HepG2 (cell line): ENCODE data around the gene DUXA. TPM values are rescaled to one million over a fixed set of nuclear protein-coding genes. Genes with fewer than 3 reads are reported as not detected.
A peak's percentile ranks its signal among the peaks of the same experiment; 100 is the strongest.

Source experiments
- BCLAF1 ChIP-seq: fragments of 450-650 bp; IDR thresholded peaks from 2 replicates; pipeline ENCODE4 v1.6.1; 2017; ENCODE audit warnings: mild to moderate bottlenecking
- DBP ChIP-seq: sonication (generic); formaldehyde crosslinking; IDR thresholded peaks from 2 replicates; pipeline ENCODE4 v1.4.0; 2020; ENCODE audit warnings: missing genetic modification reagents; ENCODE audit errors: not compliant biosample characterization
- HINFP ChIP-seq: sonication (generic); formaldehyde crosslinking; IDR thresholded peaks from 2 replicates; pipeline ENCODE4 v1.4.0; 2020; ENCODE audit warnings: low read depth, mild to moderate bottlenecking, missing genetic modification reagents
- NFIC ChIP-seq: IDR thresholded peaks from 2 replicates; pipeline ENCODE4 v1.6.1; 2012; ENCODE audit warnings: mild to moderate bottlenecking, low read length, inconsistent platforms
- PBX2 ChIP-seq: IDR thresholded peaks from 2 replicates; pipeline ENCODE4 v1.6.1; 2016; ENCODE audit warnings: control low read depth
- PPARG ChIP-seq: conservative IDR thresholded peaks from 2 replicates; pipeline ENCODE4 v1.6.1; 2016; ENCODE audit warnings: missing biosample characterization, missing genetic modification reagents
- ZBTB46 ChIP-seq: sonication (generic); formaldehyde crosslinking; IDR thresholded peaks from 2 replicates; pipeline ENCODE4 v1.4.0; 2020; ENCODE audit warnings: mild to moderate bottlenecking, missing genetic modification reagents, borderline replicate concordance
- ZFAT ChIP-seq: sonication (generic); formaldehyde crosslinking; conservative IDR thresholded peaks from 2 replicates; pipeline ENCODE4 v1.8.1; 2023; ENCODE audit warnings: missing genetic modification reagents, inconsistent platforms
- ZNF567 ChIP-seq: sonication (generic); formaldehyde crosslinking; IDR thresholded peaks from 2 replicates; pipeline ENCODE4 v1.8.1; 2023; ENCODE audit warnings: mild to moderate bottlenecking, missing genetic modification reagents, borderline replicate concordance
- ZNF574 ChIP-seq: sonication (generic); formaldehyde crosslinking; IDR thresholded peaks from 2 replicates; pipeline ENCODE4 v1.4.0; 2020; ENCODE audit warnings: missing genetic modification reagents
- ZNF75D ChIP-seq: sonication (generic); formaldehyde crosslinking; IDR thresholded peaks from 2 replicates; pipeline ENCODE4 v1.8.1; 2023; ENCODE audit warnings: missing genetic modification reagents, mild to moderate bottlenecking, borderline replicate concordance
- ZNF766 ChIP-seq: sonication (generic); formaldehyde crosslinking; IDR thresholded peaks from 2 replicates; pipeline ENCODE4 v1.5.0; 2020; ENCODE audit warnings: missing genetic modification reagents, borderline replicate concordance
- ZNF83 ChIP-seq: sonication (generic); formaldehyde crosslinking; IDR thresholded peaks from 2 replicates; pipeline ENCODE4 v1.4.0; 2020; ENCODE audit warnings: missing genetic modification reagents, mild to moderate bottlenecking, borderline replicate concordance
- polyA plus RNA-seq, 8 experiments: library from polyadenylated mRNA; depleted of rRNA in 3 of 8; stranded (reverse) in 7 of 8; unstranded in 1 of 8; fragments of >200 nt; fragmentation: Illumina TruSeq in 4 of 8; extraction: Trizol in 4 of 8; gene quantifications; 2 replicates each; pipeline versions ENCODE4 v1.2.1 to v1.2.3, GENCODE V29; 2011 to 2016; ENCODE audit warnings: low read depth in 4 of 8, missing spikeins in 1 of 8, mixed read lengths in 1 of 8; ENCODE audit not compliant: insufficient read depth in 1 of 8
- total RNA-seq, 5 experiments: library from RNA; depleted of rRNA; stranded (reverse); fragments of >200 nt; fragmentation: Illumina TruSeq; extraction: Trizol; gene quantifications; 2 replicates each; pipeline ENCODE4 v1.2.3, GENCODE V29; 2016; ENCODE audit warnings: low read depth in 1 of 5

DUXA gene
- total and polyA plus RNA-seq, 2 of the 13 experiments (the other 11 are each of a cell fraction or from before 2014, with no cell fraction given) = not detected

- peak; percentile 68 for TF ChIP-seq DBP (CRISPR knock-in tag)
- TF ChIP-seq HINFP (CRISPR knock-in tag) = no peak
- TF ChIP-seq ZNF567 (CRISPR knock-in tag) = no peak
- 0 out of 2 replicates have a peak, but pooled peaks have one; percentile 61 for TF ChIP-seq ZNF766 (CRISPR knock-in tag)
- TF ChIP-seq ZFAT (CRISPR knock-in tag) = no peak
- TF ChIP-seq PPARG (CRISPR knock-in tag) = no peak
- no peak for TF ChIP-seq ZNF75D
- TF ChIP-seq NFIC = no peak
- TF ChIP-seq ZNF574 (CRISPR knock-in tag) = peak; percentile 68
- TF ChIP-seq ZBTB46 (CRISPR knock-in tag) = no peak
- peak; percentile 53; the same call in 1 of the 2 replicates for TF ChIP-seq ZNF83 (CRISPR knock-in tag)
- TF ChIP-seq BCLAF1 = no peak
- no peak for TF ChIP-seq PBX2 (CRISPR knock-in tag)
These were observed 24.1 kb upstream of the DUXA start, which contains the start of gene ZNF264 (continued) for GRCh38 chr19:57191141-57192076.
